Measurements from ENCODE around the gene SPG11.
"Not testable (repeated sequence)": the region's sequence is repeated elsewhere in the genome, so short reads cannot be mapped to it uniquely, and the experiment has no call there.

Gene SPG11

DNA sequence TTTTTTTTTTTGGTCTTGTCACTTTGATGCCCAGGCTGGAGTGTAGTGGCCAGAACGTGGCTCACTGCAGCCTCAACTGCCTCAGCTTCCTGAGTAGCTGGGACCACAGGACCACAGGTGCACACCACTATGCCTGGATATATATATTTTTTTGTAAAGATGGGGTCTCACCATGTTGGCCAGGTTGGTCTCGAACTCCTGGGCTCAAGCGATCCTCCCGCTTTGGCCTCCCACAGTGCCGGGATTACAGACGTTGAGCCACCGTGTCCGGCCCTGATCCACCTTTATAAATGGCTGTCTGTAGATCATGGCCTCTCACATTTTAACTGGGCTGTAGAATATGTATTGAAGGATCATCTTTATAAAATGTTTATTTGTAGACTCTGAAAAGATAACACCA, 128.4 kb downstream of the SPG11 start:
- intact Hi-C loops (cut with DNase I), result no loop called here

GRCh38 chr15:44532689-44533088, 130.8 kb downstream of the SPG11 start:
- intact Hi-C loops (cut with DNase I), result no loop called here
- no peak for DNase-seq

More for the DNA sequence above, 128.4 kb downstream of the SPG11 start:
- no peak for DNase-seq

- intact Hi-C loops (cut with DNase I); DNase-seq: not testable (repeated sequence)
These were observed 131.2 kb downstream of the SPG11 start for GRCh38 chr15:44532275-44532674.

DNA sequence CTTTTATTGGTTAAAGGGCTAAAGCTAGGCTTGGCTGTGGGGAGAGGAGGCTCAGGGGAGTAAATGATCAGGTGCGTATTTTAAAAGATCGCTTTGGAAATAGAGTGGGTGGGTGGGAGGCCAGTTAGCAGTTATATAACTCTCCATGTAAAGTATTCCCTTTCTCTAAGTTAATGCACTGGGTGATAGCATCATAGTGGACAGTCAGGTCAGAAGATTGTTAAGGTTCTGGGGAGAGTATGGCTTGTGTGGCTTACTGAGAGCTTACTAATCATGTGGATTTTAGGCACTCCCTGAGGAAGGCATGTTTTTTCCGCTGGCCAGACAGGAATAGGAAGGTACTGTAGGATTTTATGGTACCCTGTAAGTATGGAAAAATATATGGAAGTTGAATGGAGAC, 132.8 kb downstream of the SPG11 start:
- DNase-seq, result no peak
- intact Hi-C loops (cut with DNase I), result no loop called here

- intact Hi-C loops (cut with DNase I), result no loop called here
- no peak for DNase-seq
These were observed 133.4 kb downstream of the SPG11 start for GRCh38 chr15:44529864-44530604.

DNA sequence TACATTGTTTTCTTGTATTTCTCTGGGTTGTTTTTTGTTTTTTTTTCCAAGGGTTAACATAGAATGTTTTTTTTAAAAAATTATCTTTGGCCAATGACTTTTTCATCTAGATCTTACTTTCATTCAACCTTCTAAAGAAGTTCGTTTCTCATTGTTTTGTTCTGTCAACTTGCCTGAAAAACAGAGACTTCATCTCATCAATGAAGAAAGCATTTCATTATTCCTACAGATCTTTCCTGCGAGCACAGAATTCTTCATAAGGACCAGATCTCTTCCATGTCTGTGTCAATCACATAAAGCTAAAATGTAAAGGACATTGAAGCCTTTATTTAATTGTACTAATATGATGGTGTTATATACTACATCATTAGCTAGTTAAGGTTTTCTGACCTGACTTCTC, 136.2 kb downstream of the SPG11 start:
- no peak for DNase-seq
- intact Hi-C loops (cut with DNase I), result no loop called here

DNA sequence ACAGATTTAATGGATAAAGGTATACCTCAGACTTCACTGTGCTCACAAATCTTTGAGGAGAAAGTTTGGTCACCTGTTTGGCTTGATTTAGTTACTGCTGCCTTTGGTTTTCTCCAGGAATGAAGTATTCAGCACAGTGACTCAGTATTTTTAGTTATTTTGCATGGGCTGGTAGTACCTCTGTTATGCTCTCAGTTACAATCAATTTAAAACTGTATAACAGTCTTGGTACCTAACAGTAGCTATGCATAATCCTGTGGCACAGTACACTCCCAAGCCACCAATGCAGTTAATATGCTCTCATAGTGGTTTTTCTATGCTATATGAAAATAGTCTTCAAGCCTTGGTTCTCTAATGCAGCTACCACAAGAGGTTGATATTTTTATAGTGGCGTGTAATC, 138.4 kb downstream of the SPG11 start:
- intact Hi-C loops (cut with DNase I), result no loop called here
- no peak for DNase-seq

DNA sequence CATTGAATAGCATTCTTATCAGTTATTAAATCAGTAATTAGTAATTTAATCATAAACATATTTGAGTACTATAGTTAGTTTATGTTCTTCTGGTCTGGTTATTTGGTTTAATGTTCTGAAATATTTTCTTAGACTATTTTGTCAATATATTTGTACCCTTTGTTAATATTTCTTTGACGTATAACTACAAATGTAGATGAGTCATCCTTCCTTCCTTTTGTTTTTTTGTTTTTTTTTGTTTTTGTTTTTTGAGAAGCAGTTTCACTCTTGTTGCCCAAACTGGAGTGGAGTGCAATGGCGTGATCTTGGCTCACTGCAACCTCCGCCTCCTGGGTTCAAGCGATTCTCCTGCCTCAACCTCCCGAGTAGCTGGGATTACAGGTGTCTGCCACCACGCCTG, 143.9 kb downstream of the SPG11 start:
- intact Hi-C loops (cut with DNase I), result loop anchor here (10.0 kb wide), 1 partner anchor 75 kb away; no protein-coding TSS in a partner anchor
- no peak for DNase-seq

DNA sequence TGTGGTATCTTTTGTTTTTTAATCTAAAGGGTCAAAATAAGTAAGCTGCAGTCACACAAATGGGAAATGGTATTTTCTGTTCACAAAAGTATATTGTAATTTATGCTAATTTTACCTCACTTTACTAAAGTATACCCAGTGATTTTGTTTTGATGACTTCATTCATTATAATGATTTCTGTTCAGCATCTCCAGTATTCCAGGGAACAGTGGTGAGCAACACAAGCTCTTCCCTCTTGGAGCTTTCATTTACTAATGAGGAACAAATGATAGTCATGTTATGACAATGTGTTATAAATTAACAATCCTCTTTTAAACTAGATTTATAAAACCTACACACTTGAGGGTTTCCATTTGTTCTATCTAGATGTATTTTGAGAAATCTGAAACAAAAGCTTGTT, 147.0 kb downstream of the SPG11 start:
- DNase-seq, result no peak
- intact Hi-C loops (cut with DNase I), result loop anchor here (10.0 kb wide), 1 partner anchor 72 kb away; no protein-coding TSS in a partner anchor
